Activated B cell treated with CpG ODN at 0.5 μM for 24 hours (primary cell): ENCODE data around the gene GSE1. TPM values are rescaled to one million over a fixed set of nuclear protein-coding genes. Genes with fewer than 3 reads are reported as not detected.
"Not testable (repeated sequence)": the region's sequence is repeated elsewhere in the genome, so short reads cannot be mapped to it uniquely, and the experiment has no call there.

Experiments
- ATAC-seq: fragments of 200-7000 bp; cut with Tn5 transposase; one replicate; pipeline ENCODE4 v1.10.0; 2021; ENCODE audit warnings: low read depth, mild to moderate bottlenecking, moderate library complexity
- CTCF ChIA-PET: fragments of 350-600 bp; sonication (Branson Sonifier 250); formaldehyde crosslinking; loops from one replicate; lab custom pipeline; 2021; ENCODE audit warnings: antibody characterized with exemption; lab: Charles Lee
- POLR2A ChIA-PET: fragments of 350-600 bp; sonication (Branson Sonifier 250); formaldehyde crosslinking; loops from one replicate; lab custom pipeline; 2021; ENCODE audit warnings: antibody characterized with exemption; lab: Charles Lee
- DNase-seq: peaks from one replicate; pipeline ENCODE4 v3.0.0; 2022
- H3K27ac Mint-ChIP-seq: one replicate; pipeline ENCODE4 v1.8.0; 2020; ENCODE audit warnings: mixed read lengths
- H3K27me3 Mint-ChIP-seq: one replicate; pipeline ENCODE4 v1.8.0; 2021; ENCODE audit warnings: mixed read lengths
- H3K36me3 Mint-ChIP-seq: one replicate; pipeline ENCODE4 v1.8.0; 2021; ENCODE audit warnings: low read depth, mixed read lengths
- H3K4me1 Mint-ChIP-seq: one replicate; pipeline ENCODE4 v1.8.0; 2021; ENCODE audit warnings: mixed read lengths
- H3K4me3 Mint-ChIP-seq: one replicate; pipeline ENCODE4 v1.8.0; 2020; ENCODE audit warnings: mild to moderate bottlenecking, mixed read lengths
- H3K9me3 Mint-ChIP-seq: one replicate; pipeline ENCODE4 v1.8.0; 2020; ENCODE audit warnings: mixed read lengths
- intact Hi-C: fragments of 100-400 bp; cut with micrococcal nuclease; formaldehyde crosslinking; loops from one replicate; pipeline ENCODE4 v1.15.1; 2024
- total RNA-seq: library from RNA; stranded (reverse); gene quantifications from 2 replicates; pipeline ENCODE4 v1.2.3, GENCODE V29; 2022
- TF ChIP-seq, protein P1 (sequence below): fragments of 200-600 bp; IDR thresholded peaks from one replicate; pipeline ENCODE4 v1.8.0; 2022; ENCODE audit warnings: antibody characterized with exemption, mild to moderate bottlenecking

The GSE1 gene
- total RNA-seq, 1 donor from 2014 or later = 48.3 TPM

DNA sequence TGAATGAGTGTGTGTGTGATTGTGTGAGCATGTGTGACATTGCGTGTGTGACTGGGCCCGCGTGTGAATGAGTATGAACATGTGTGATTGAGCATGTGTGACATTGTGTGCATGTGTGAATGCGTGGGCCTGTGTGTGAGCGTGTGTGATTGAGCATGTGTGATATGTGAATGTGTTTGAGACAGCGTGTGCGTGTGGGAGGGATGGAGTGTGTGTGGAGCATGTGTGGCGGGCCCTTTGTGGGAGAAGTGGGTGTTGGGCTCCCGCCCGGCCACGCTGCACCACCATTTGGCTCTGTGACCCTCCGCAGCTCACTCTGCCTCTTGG, 22.7 kb upstream of the GSE1 start:
- TF ChIP-seq, protein P1, sequence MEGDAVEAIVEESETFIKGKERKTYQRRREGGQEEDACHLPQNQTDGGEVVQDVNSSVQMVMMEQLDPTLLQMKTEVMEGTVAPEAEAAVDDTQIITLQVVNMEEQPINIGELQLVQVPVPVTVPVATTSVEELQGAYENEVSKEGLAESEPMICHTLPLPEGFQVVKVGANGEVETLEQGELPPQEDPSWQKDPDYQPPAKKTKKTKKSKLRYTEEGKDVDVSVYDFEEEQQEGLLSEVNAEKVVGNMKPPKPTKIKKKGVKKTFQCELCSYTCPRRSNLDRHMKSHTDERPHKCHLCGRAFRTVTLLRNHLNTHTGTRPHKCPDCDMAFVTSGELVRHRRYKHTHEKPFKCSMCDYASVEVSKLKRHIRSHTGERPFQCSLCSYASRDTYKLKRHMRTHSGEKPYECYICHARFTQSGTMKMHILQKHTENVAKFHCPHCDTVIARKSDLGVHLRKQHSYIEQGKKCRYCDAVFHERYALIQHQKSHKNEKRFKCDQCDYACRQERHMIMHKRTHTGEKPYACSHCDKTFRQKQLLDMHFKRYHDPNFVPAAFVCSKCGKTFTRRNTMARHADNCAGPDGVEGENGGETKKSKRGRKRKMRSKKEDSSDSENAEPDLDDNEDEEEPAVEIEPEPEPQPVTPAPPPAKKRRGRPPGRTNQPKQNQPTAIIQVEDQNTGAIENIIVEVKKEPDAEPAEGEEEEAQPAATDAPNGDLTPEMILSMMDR = no peak
- POLR2A ChIA-PET = no interaction called here
- intact Hi-C loops = no loop called here
- DNase-seq (no peak), ATAC-seq (no peak)
- Mint-ChIP-seq H3K4me3 (no peak overlapping the region), H3K4me1 (peaks cover 27% of the 10 kb centered on the region), H3K27me3 (no peaks in the 10 kb centered on the region), H3K27ac (no peak overlapping the region), H3K36me3 (peaks cover 6% of the 10 kb centered on the region), H3K9me3 (no peaks in the 10 kb centered on the region)
- CTCF ChIA-PET = no interaction called here

DNA sequence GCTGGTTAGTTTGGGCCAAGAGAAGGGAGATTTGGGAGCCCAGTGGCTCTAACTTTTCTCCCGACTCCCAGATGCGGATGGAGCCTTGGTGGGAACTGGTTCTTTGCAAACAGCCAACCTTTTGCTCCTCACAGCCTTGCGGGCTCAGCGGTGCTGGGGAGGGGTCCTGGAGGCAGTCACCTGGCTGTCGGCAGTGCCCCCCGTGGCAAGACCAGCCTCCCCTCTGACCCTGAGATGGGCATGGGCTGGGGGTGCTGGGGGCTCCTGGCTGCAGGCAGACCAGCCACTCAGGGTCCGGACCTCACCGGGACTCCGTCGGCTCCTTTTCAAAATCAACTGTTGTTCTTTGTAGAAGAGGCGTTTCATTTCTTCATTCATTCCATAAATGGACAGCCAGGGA, 21.7 kb upstream of the GSE1 start:
- no peaks in the 10 kb centered on the region for H3K27me3 Mint-ChIP-seq
- POLR2A ChIA-PET = no interaction called here
- peaks cover 10% of the 10 kb centered on the region for H3K36me3 Mint-ChIP-seq
- TF ChIP-seq, protein P1 = no peak
- no peak for ATAC-seq
- intact Hi-C loops = no loop called here
- H3K4me3 Mint-ChIP-seq = no peak overlapping the region
- no peak for DNase-seq
- H3K9me3 Mint-ChIP-seq = no peaks in the 10 kb centered on the region
- H3K27ac Mint-ChIP-seq = no peak overlapping the region
- CTCF ChIA-PET = no interaction called here
- H3K4me1 Mint-ChIP-seq = peaks cover 34% of the 10 kb centered on the region

DNA sequence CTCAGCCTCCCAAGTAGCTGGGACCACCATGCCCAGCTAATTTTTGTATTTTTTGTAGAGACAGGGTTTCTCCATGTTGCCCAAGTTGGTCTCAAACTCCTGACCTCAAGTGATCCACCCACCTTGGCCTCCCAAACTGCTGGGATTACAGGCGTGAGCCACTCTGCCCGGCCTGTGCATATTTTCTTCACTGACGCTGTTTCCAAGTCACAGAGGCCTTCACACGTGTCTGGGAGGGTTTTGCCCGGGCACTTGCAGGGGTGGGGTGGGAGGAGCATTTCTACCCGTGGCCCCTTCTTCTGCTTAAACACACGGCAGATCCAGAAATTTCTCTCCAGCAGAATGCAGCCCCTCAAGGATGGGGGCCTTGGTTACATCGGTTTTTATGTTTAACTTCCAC, 20.8 kb upstream of the GSE1 start:
- CTCF ChIA-PET = interaction anchor here (0.8 kb wide), 1 partner anchor 24 kb away, joined by 3 read pairs; no protein-coding TSS in a partner anchor
- DNase-seq, H3K27ac Mint-ChIP-seq, H3K4me3 Mint-ChIP-seq, H3K9me3 Mint-ChIP-seq, ATAC-seq, intact Hi-C loops, POLR2A ChIA-PET, H3K27me3 Mint-ChIP-seq: not testable (repeated sequence)
- Mint-ChIP-seq H3K36me3 (peaks cover 10% of the 10 kb centered on the region), H3K4me1 (peaks cover 34% of the 10 kb centered on the region)

DNA sequence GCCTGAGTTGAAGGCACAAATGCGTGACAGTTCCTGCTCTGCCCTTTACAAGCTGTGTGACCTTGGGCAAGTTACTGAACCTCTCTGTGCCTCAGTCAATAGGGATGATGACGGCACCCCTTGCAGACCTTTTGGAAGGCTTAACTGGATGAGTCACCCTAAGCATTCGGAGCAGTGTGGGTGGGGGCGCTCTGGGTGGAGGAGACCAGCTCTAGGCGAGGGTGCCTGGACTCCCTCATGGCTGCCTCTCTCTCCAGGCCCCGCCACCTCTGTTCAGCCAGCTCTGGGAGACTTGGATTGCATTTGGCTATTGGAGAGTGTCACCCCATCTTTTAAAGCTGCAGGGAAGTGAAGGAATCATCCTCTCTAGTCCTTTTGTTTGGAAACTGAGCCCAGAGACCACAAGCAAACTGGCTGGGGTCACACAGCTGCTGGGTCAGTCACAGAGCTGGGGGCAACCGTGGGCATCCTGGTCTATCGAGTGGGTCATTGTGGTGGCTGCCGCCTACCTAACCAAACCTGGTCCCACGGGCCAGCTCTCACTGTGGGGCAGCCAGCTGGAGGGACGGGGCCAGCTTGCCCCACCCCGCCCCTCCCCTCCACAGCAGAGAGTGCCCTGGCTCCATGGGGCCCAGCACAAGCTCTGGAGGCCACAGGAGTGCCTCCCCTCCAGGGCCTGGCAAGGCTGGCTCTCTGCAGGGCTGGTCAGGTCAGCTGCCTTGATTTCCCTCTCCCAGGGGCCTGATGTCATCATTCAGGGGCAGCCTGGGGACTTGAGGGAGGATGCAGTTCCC, 20.2 kb upstream of the GSE1 start:
- ChIA-PET CTCF (interaction anchor here (1.1 kb wide), 1 partner anchor 23 kb away, joined by 3 read pairs; no protein-coding TSS in a partner anchor), POLR2A (interaction anchor here (0.5 kb wide), 1 partner anchor 14 kb away, joined by 3 read pairs; no protein-coding TSS in a partner anchor)
- Mint-ChIP-seq H3K27ac (no peak overlapping the region), H3K4me3 (no peak overlapping the region), H3K9me3 (no peaks in the 10 kb centered on the region), H3K4me1 (peaks cover 38% of the 10 kb centered on the region), H3K27me3 (no peaks in the 10 kb centered on the region), H3K36me3 (peaks cover 13% of the 10 kb centered on the region)
- intact Hi-C loops = no loop called here
- TF ChIP-seq, protein P1 = no peak
- no peak for DNase-seq
- ATAC-seq = no peak

DNA sequence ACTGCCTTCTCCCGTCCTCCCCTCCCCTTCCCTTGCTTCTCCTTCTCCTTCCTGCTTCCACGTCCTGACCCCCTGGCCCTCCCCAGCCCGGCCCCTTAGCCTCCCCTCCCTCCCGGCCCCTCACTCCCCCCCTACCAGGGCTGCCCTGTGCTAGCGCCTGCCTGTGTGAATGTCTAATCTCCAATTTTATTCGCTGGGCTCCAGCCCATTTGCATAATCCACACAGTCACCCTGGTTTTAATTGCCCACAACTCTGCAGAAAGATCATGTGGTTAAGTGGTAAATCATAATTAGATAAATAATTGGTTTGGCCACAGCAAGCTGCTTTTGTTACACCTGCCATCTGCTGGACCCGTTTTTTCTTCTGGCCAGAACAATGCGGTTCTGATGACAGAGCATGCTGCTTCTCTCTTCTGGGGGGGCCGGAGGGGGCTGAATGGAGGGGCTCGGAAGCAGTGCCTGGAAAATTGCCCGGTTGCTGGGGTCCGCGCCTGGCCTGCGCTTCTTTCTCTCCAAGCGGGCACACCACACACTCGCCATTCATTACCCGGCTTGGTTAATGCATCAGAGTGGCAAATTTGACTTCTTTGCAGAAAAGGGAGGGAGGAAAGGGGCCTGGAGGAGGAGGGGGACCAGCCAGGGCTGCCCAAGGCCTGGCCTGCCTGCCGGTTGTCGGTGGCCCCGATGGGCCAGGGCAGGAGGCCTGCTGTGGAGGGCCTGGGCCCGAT, 19.5 kb upstream of the GSE1 start:
- ChIA-PET POLR2A (interaction anchor here (0.5 kb wide), 1 partner anchor 13 kb away, joined by 3 read pairs; no protein-coding TSS in a partner anchor), CTCF (interaction anchor here (1.1 kb wide), 1 partner anchor 22 kb away, joined by 3 read pairs; no protein-coding TSS in a partner anchor)
- Mint-ChIP-seq H3K4me3 (no peak overlapping the region), H3K27me3 (no peaks in the 10 kb centered on the region), H3K36me3 (peaks cover 16% of the 10 kb centered on the region), H3K4me1 (peaks cover 39% of the 10 kb centered on the region), H3K9me3 (no peaks in the 10 kb centered on the region), H3K27ac (no peak overlapping the region)
- ATAC-seq (no peak), DNase-seq (no peak)
- TF ChIP-seq, protein P1 = no peak
- intact Hi-C loops = loop anchor here (1.0 kb wide), 1 partner anchor 8 kb away; no protein-coding TSS in a partner anchor
